PFSK-1 (cell line): Measurements from ENCODE around the gene GALNT9.

ENCODE experiments used
- FOXP2 ChIP-seq: optimal IDR thresholded peaks from 2 replicates; pipeline ENCODE3; 2011; ENCODE audit warnings: borderline replicate concordance, control low read depth, inconsistent platforms; ENCODE audit not compliant: insufficient read depth; ENCODE audit errors: extremely low read length, extremely low read depth
- POLR2AphosphoS5 ChIP-seq: IDR thresholded peaks from 2 replicates; pipeline ENCODE4 v1.6.1; 2012; ENCODE audit warnings: low read depth, mild to moderate bottlenecking, control low read depth, low read length, moderate library complexity
- REST ChIP-seq, 2 experiments: IDR thresholded peaks; 2 replicates each; pipeline versions ENCODE4 v1.6.1 to v1.8.0; 2011 to 2012; ENCODE audit warnings: low read depth in 2 of 2, low read length in 2 of 2, control low read depth in 1 of 2, inconsistent platforms in 1 of 2, mild to moderate bottlenecking in 1 of 2, moderate library complexity in 1 of 2; ENCODE audit not compliant: insufficient read depth in 1 of 2
- SIN3A ChIP-seq: IDR thresholded peaks from 2 replicates; pipeline ENCODE4 v1.6.1; 2012; ENCODE audit warnings: mild to moderate bottlenecking, low read length, moderate library complexity, borderline replicate concordance; ENCODE audit not compliant: insufficient read depth
- TAF1 ChIP-seq: IDR thresholded peaks from 2 replicates; pipeline ENCODE4 v1.6.1; 2012; ENCODE audit warnings: low read length, control low read depth, borderline replicate concordance; ENCODE audit not compliant: insufficient read depth

Gene GALNT9

GRCh38 chr12:132307976-132308852 is 21.2 kb downstream of the GALNT9 start:
- no peak for TF ChIP-seq POLR2AphosphoS5
- no peak for TF ChIP-seq REST (IDR thresholded peaks at IDR 0.05; ENCODE audit: insufficient read depth in 1 of 2, low read depth in 2 of 2, low read length in 2 of 2)
- no peak for TF ChIP-seq TAF1
- no peak for TF ChIP-seq SIN3A

- TF ChIP-seq FOXP2 (no peak), TAF1 (no peak), REST (IDR thresholded peaks at IDR 0.05; ENCODE audit: insufficient read depth in 1 of 2, low read depth in 2 of 2, low read length in 2 of 2) (no peak), SIN3A (no peak), POLR2AphosphoS5 (no peak)
These were observed 22.6 kb downstream of the GALNT9 start for GRCh38 chr12:132306885-132307191.

- TF ChIP-seq TAF1 = no peak
- no peak for TF ChIP-seq POLR2AphosphoS5
- TF ChIP-seq REST (IDR thresholded peaks at IDR 0.05; ENCODE audit: insufficient read depth in 1 of 2, low read depth in 2 of 2, low read length in 2 of 2) = no peak
- TF ChIP-seq SIN3A = no peak
- no peak for TF ChIP-seq FOXP2
These were observed 23.2 kb downstream of the GALNT9 start for GRCh38 chr12:132305991-132306884.

- TF ChIP-seq SIN3A (no peak), FOXP2 (no peak), TAF1 (no peak), REST (IDR thresholded peaks at IDR 0.05; ENCODE audit: insufficient read depth in 1 of 2, low read depth in 2 of 2, low read length in 2 of 2) (no peak), POLR2AphosphoS5 (no peak)
These were observed 23.8 kb downstream of the GALNT9 start for GRCh38 chr12:132305560-132305966.
